Epithelial cell of prostate (primary cell): ENCODE measurements around the gene CC2D2A.

Experiments used
- DNase-seq: peaks from one replicate; pipeline ENCODE4 v3.0.0-alpha.2; 2011; ENCODE audit warnings: low read depth, low spot score
- H3K27ac ChIP-seq: fragments of 450-650 bp; 2 replicates; pipeline ENCODE4 v1.5.1; 2017; ENCODE audit warnings: mild to moderate bottlenecking

Gene CC2D2A

GRCh38 chr4:15551740-15552446 is 82.2 kb downstream of the CC2D2A start:
- no peak for DNase-seq
- no peak overlapping the region for H3K27ac ChIP-seq

GRCh38 chr4:15552557-15553362 is 83.1 kb downstream of the CC2D2A start:
- no peak for DNase-seq
- H3K27ac ChIP-seq, result no peak overlapping the region

GRCh38 chr4:15556511-15557092 is 86.9 kb downstream of the CC2D2A start:
- DNase-seq, result no peak
- H3K27ac ChIP-seq, result no peak overlapping the region

- DNase-seq, result no peak
- peak overlapping the region; percentile 8 for H3K27ac ChIP-seq
Measured at GRCh38 chr4:15557786-15558550, 88.3 kb downstream of the CC2D2A start.

- no peak overlapping the region for H3K27ac ChIP-seq
Measured at GRCh38 chr4:15558561-15558960, 88.9 kb downstream of the CC2D2A start.

GRCh38 chr4:15562114-15562513 is 92.4 kb downstream of the CC2D2A start:
- DNase-seq, result no peak
- peak overlapping the region; percentile 63 for H3K27ac ChIP-seq

More at GRCh38 chr4:15558561-15558960, 88.9 kb downstream of the CC2D2A start:
- no peak for DNase-seq

- DNase-seq, result no peak
- peak overlapping the region; percentile 63 for H3K27ac ChIP-seq
Measured at GRCh38 chr4:15562623-15563022, 92.9 kb downstream of the CC2D2A start.

GRCh38 chr4:15563871-15564270 is 94.2 kb downstream of the CC2D2A start:
- no peak overlapping the region for H3K27ac ChIP-seq
- no peak for DNase-seq

- no peak for DNase-seq
- H3K27ac ChIP-seq, result no peak overlapping the region
Measured at GRCh38 chr4:15568821-15569220, 99.1 kb downstream of the CC2D2A start.

GRCh38 chr4:15569746-15570145 is 100.1 kb downstream of the CC2D2A start:
- no peak overlapping the region for H3K27ac ChIP-seq
- no peak for DNase-seq

- DNase-seq, result no peak
Measured at GRCh38 chr4:15575966-15576365, 106.3 kb downstream of the CC2D2A start.

GRCh38 chr4:15577508-15577907 is 107.8 kb downstream of the CC2D2A start:
- no peak overlapping the region for H3K27ac ChIP-seq
- DNase-seq, result no peak

More at GRCh38 chr4:15575966-15576365, 106.3 kb downstream of the CC2D2A start:
- no peak overlapping the region for H3K27ac ChIP-seq

- H3K27ac ChIP-seq, result no peak overlapping the region
- no peak for DNase-seq
Measured at GRCh38 chr4:15584785-15585184, 115.1 kb downstream of the CC2D2A start.

GRCh38 chr4:15585331-15585730 is 115.6 kb downstream of the CC2D2A start:
- no peak overlapping the region for H3K27ac ChIP-seq
- no peak for DNase-seq

GRCh38 chr4:15586066-15586465 is 116.4 kb downstream of the CC2D2A start:
- DNase-seq, result no peak
- H3K27ac ChIP-seq, result no peak overlapping the region

- no peak for DNase-seq
Measured at GRCh38 chr4:15587649-15588048, 118.0 kb downstream of the CC2D2A start.

GRCh38 chr4:15592799-15593198 is 123.1 kb downstream of the CC2D2A start:
- no peak for DNase-seq
- H3K27ac ChIP-seq, result no peak overlapping the region

More at GRCh38 chr4:15587649-15588048, 118.0 kb downstream of the CC2D2A start:
- H3K27ac ChIP-seq, result no peak overlapping the region

- DNase-seq, result no peak
- H3K27ac ChIP-seq, result no peak overlapping the region
Measured at GRCh38 chr4:15598644-15599043, 129.0 kb downstream of the CC2D2A start.

- no peak for DNase-seq
- no peak overlapping the region for H3K27ac ChIP-seq
Measured at GRCh38 chr4:15600176-15600575, 130.5 kb downstream of the CC2D2A start.

- H3K27ac ChIP-seq, result no peak overlapping the region
- peak; percentile 0 for DNase-seq
Measured at GRCh38 chr4:15601862-15602261, 132.2 kb downstream of the CC2D2A start.
